Melanocyte of skin (primary cell): ENCODE measurements around the gene POLR2H. TPM values are rescaled to one million over a fixed set of nuclear protein-coding genes. Genes with fewer than 3 reads are reported as not detected.

Source experiments
- small RNA-seq, 2 donors: library from RNA; depleted of rRNA; stranded (forward); fragments of <200 nt; gene quantifications; one replicate each; pipeline ENCODE3, GENCODE V24; 2012
- total RNA-seq, 2 donors: library from RNA; depleted of rRNA; stranded (reverse); fragments of >200 nt; gene quantifications; 2 replicates each; pipeline ENCODE4 v1.2.3, GENCODE V29; 2012

POLR2H gene
- total RNA-seq: 100 to 1,000 TPM in 1 of 2 donors, 10 to 100 TPM in 1; 40.3 to 102 TPM

GRCh38 chr3:184361532-184361931 is at the start of gene POLR2H, which contains the start of gene CLCN2:
Gene POLR2H (plus strand): TSS chr3:184361710. CDS start chr3:184363493, 1,783 bp downstream.
Gene CLCN2 (minus strand): TSS chr3:184361605. CDS start chr3:184361479, 126 bp downstream.

GRCh38 chr3:184314363-184314699 is 47.2 kb upstream of the POLR2H start, which contains the start of gene EIF4G1:
Gene EIF4G1 (plus strand): TSS chr3:184314606. CDS start chr3:184315797, 1,191 bp downstream.

GRCh38 chr3:184337399-184337714 is 24.2 kb upstream of the POLR2H start, which contains the start of gene FAM131A:
Gene FAM131A (plus strand): TSS chr3:184337600. CDS start chr3:184337631, 31 bp downstream.

GRCh38 chr3:184377882-184378445 is 16.5 kb downstream of the POLR2H start, which contains the start of gene THPO:
Gene THPO (minus strand): TSS chr3:184378207. CDS start chr3:184376259, 1,948 bp downstream.

GRCh38 chr3:184379358-184380184 is 18.1 kb downstream of the POLR2H start, which contains the start of gene CHRD:
Gene CHRD (plus strand): TSS chr3:184380054. CDS start chr3:184380319, 265 bp downstream.

Small RNA genes lying within 50 kb of the gene (small RNA-seq; reads per million reads assigned to genes)
- 701 to 1,006 reads per million in 2 donors for gene SNORD66

Other genes starting within 250 kb of the POLR2H start
- 10 to 100 TPM; 35.4 to 45.6 TPM for gene EIF2B5, start 226.4 kb upstream of the POLR2H start, total RNA-seq
- 10 to 100 TPM; 41.0 to 54.7 TPM for gene DVL3, start 206.3 kb upstream of the POLR2H start, total RNA-seq
- 100 to 1,000 TPM; 214 to 239 TPM for gene AP2M1, start 186.9 kb upstream of the POLR2H start, total RNA-seq
- gene ABCF3, start 175.5 kb upstream of the POLR2H start, total RNA-seq: 10 to 100 TPM; 39.9 to 52.9 TPM
- gene VWA5B2, start 132.1 kb upstream of the POLR2H start, total RNA-seq: not detected
- 10 to 100 TPM; 68.8 to 88.9 TPM for gene ALG3, start 112.7 kb upstream of the POLR2H start, total RNA-seq
- gene EEF1AKMT4, start 112.0 kb upstream of the POLR2H start, total RNA-seq: 1 to 10 TPM; 3.8 to 9.0 TPM
- under 1 TPM; 0.33 to 0.69 TPM for gene CAMK2N2, start 100.2 kb upstream of the POLR2H start, total RNA-seq
- gene ECE2, start 85.7 kb upstream of the POLR2H start, total RNA-seq: not detected
- 100 to 1,000 TPM; 324 to 411 TPM for gene PSMD2, start 62.5 kb upstream of the POLR2H start, total RNA-seq
- gene EIF4G1, start 47.1 kb upstream of the POLR2H start, total RNA-seq: 100 to 1,000 TPM; 191 to 328 TPM
- gene FAM131A, start 24.1 kb upstream of the POLR2H start, total RNA-seq: 10 to 100 TPM; 15.7 to 22.7 TPM
- 1 to 10 TPM; 4.1 to 6.7 TPM for gene CLCN2, start 105 bp upstream of the POLR2H start, total RNA-seq
- gene THPO, start 16.5 kb downstream of the POLR2H start, total RNA-seq: not detected
- under 1 TPM in 1 of 2 donors, not detected in 1; 0.34 TPM for gene CHRD, start 18.3 kb downstream of the POLR2H start, total RNA-seq
- 1 to 10 TPM in 1 of 2 donors, under 1 TPM in 1; 0.34 to 1.3 TPM for gene EPHB3, start 200.1 kb downstream of the POLR2H start, total RNA-seq